ENCODE data around the gene SUSD4. TPM values are rescaled to one million over a fixed set of nuclear protein-coding genes. Genes with fewer than 3 reads are reported as not detected.
"Not testable (repeated sequence)": the region's sequence is repeated elsewhere in the genome, so short reads cannot be mapped to it uniquely, and the experiment has no call there.

Gene SUSD4
- total RNA-seq, 1 experiment from 2014 or later = 4.6 TPM

GRCh38 chr1:223291796-223292195 is 72.2 kb downstream of the SUSD4 start:
- DNase-seq (ENCODE audit: low read depth) = no peak

GRCh38 chr1:223290397-223290796 is 73.6 kb downstream of the SUSD4 start:
- DNase-seq (ENCODE audit: low read depth) = no peak

GRCh38 chr1:223289621-223290020 is 74.4 kb downstream of the SUSD4 start:
- no peak for DNase-seq (ENCODE audit: low read depth)

- DNase-seq (ENCODE audit: low read depth) = no peak
Measured at GRCh38 chr1:223288826-223289225, 75.2 kb downstream of the SUSD4 start.

- DNase-seq (ENCODE audit: low read depth) = no peak
Measured at GRCh38 chr1:223285452-223285851, 78.5 kb downstream of the SUSD4 start.

- not testable (repeated sequence) for DNase-seq (ENCODE audit: low read depth)
Measured at GRCh38 chr1:223283697-223284096, 80.3 kb downstream of the SUSD4 start.

- DNase-seq (ENCODE audit: low read depth) = not testable (repeated sequence)
Measured at GRCh38 chr1:223278311-223278710, 85.7 kb downstream of the SUSD4 start.

GRCh38 chr1:223276029-223276428 is 87.9 kb downstream of the SUSD4 start:
- DNase-seq (ENCODE audit: low read depth) = no peak

- DNase-seq (ENCODE audit: low read depth) = no peak
Measured at GRCh38 chr1:223273511-223273910, 90.5 kb downstream of the SUSD4 start.

- DNase-seq (ENCODE audit: low read depth) = no peak
Measured at GRCh38 chr1:223271085-223271781, 92.7 kb downstream of the SUSD4 start.

GRCh38 chr1:223270155-223270554 is 93.8 kb downstream of the SUSD4 start:
- no peak for DNase-seq (ENCODE audit: low read depth)

- no peak for DNase-seq (ENCODE audit: low read depth)
Measured at GRCh38 chr1:223269006-223269405, 95.0 kb downstream of the SUSD4 start.

GRCh38 chr1:223266632-223267172 is 97.3 kb downstream of the SUSD4 start:
- DNase-seq (ENCODE audit: low read depth) = no peak

- no peak for DNase-seq (ENCODE audit: low read depth)
Measured at GRCh38 chr1:223264983-223265908, 98.7 kb downstream of the SUSD4 start.

GRCh38 chr1:223264529-223264928 is 99.4 kb downstream of the SUSD4 start:
- no peak for DNase-seq (ENCODE audit: low read depth)

- no peak for DNase-seq (ENCODE audit: low read depth)
Measured at GRCh38 chr1:223261914-223262313, 102.1 kb downstream of the SUSD4 start.

GRCh38 chr1:223260712-223261111 is 103.3 kb downstream of the SUSD4 start:
- DNase-seq (ENCODE audit: low read depth) = no peak

GRCh38 chr1:223259462-223259861 is 104.5 kb downstream of the SUSD4 start:
- DNase-seq (ENCODE audit: low read depth) = no peak

GRCh38 chr1:223258751-223259198 is 105.2 kb downstream of the SUSD4 start:
- DNase-seq (ENCODE audit: low read depth) = peak; percentile 74

GRCh38 chr1:223257856-223258550 is 106.0 kb downstream of the SUSD4 start:
- no peak for DNase-seq (ENCODE audit: low read depth)

- DNase-seq (ENCODE audit: low read depth) = peak; percentile 15
Measured at GRCh38 chr1:223256034-223256433, 107.9 kb downstream of the SUSD4 start.

GRCh38 chr1:223253916-223254315 is 110.1 kb downstream of the SUSD4 start:
- no peak for DNase-seq (ENCODE audit: low read depth)
